GM10248 (cell line): Measurements from ENCODE around the gene TCEA2.
A peak's percentile ranks its signal among the peaks of the same experiment; 100 is the strongest.

Experiments used
- CTCF ChIA-PET: fragments of 300-600 bp; sonication (Branson Sonifier 250); formaldehyde crosslinking; extraction: SDS; loops from one replicate; lab custom pipeline; 2021; ENCODE audit warnings: antibody characterized with exemption; lab: Yijun Ruan, JAX
- POLR2A ChIA-PET: fragments of 350-650 bp; sonication (Branson Sonifier 250); formaldehyde crosslinking; extraction: SDS; loops from one replicate; lab custom pipeline; 2020; ENCODE audit warnings: antibody characterized with exemption; lab: Yijun Ruan, JAX
- DNase-seq: peaks from one replicate; pipeline ENCODE4 v3.0.0; 2012; ENCODE audit errors: extremely low spot score
- TF ChIP-seq, protein P1 (sequence below): IDR thresholded peaks from 2 replicates; pipeline ENCODE4 v1.5.1; 2012; ENCODE audit warnings: mild to moderate bottlenecking, low read depth; ENCODE audit errors: extremely low read depth, missing control alignments, control extremely low read depth

TCEA2 gene

DNA sequence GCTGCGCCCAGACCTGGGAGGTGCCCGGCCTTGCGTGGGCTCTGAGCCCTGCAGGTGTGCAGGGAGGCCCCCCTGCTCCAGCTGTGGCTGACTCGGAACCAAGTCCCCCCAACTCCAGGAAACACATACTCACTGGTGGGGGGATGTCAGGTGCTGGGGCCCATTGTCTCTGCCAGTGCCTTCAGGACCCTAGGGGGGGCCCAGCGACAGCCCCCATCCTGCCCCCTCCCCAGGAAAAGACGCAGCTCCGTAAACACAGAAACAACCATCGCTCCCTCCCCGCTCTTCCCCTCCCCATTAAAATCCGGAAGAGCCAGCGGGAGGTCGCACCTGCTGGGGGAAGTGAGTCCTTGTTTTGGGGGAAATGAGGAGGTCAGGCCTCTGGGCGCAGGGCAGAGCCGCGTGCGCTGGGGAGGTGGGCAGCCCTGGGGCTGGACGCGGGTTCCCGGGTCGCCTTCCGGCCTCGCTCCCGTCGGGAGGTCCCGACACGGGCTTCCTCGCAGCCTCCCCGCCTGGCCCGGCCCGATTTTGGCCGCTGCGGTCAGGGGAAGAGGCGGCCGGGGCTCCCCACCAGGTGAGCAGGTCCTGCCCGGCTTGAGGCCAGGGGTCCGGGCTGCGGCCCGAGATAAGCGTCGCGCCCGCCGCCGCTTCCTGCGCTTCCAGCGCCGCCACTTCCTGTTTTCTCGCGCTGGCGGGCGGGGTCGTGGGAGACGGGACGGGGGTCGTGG, 20.8 kb upstream of the TCEA2 start:
- ChIA-PET POLR2A (interaction anchor here (0.6 kb wide), 1 partner anchor 323 kb away, joined by 3 read pairs; no protein-coding TSS in a partner anchor), CTCF (interaction anchor here (0.8 to 7.4 kb wide), 5 partner anchors 10 to 79 kb away, joined by 3 to 69 read pairs (median 5); partner anchors contain the start of genes PRPF6 and SOX18)
- peak; percentile 48 for DNase-seq
- TF ChIP-seq, protein P1, sequence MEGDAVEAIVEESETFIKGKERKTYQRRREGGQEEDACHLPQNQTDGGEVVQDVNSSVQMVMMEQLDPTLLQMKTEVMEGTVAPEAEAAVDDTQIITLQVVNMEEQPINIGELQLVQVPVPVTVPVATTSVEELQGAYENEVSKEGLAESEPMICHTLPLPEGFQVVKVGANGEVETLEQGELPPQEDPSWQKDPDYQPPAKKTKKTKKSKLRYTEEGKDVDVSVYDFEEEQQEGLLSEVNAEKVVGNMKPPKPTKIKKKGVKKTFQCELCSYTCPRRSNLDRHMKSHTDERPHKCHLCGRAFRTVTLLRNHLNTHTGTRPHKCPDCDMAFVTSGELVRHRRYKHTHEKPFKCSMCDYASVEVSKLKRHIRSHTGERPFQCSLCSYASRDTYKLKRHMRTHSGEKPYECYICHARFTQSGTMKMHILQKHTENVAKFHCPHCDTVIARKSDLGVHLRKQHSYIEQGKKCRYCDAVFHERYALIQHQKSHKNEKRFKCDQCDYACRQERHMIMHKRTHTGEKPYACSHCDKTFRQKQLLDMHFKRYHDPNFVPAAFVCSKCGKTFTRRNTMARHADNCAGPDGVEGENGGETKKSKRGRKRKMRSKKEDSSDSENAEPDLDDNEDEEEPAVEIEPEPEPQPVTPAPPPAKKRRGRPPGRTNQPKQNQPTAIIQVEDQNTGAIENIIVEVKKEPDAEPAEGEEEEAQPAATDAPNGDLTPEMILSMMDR = no peak

DNA sequence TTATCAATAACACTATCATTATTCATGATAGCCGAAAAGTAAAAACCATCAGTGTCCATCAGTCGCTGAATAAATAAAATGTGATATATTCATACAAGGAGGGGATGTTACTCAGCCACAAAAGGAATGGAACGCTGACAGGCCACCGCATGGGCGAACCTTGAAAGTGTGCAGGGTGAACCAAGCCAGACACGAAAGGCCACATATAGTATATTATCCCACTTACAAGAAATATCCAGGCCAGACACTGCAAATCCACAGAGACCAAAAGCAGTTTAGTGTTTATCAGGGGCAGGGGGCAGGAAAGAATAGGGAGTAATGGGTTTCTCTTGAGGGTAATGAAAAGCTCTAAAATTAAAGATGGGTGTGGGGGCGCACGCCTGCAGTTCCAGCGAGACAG, 19.2 kb upstream of the TCEA2 start:
- CTCF ChIA-PET = interaction anchor here (1.1 to 7.4 kb wide), 4 partner anchors 10 to 77 kb away, joined by 3 to 60 read pairs (median 5); no protein-coding TSS in a partner anchor
- no peak for DNase-seq
- TF ChIP-seq, protein P1 = no peak
- POLR2A ChIA-PET = interaction anchor here (0.7 kb wide), 1 partner anchor 64 kb away, joined by 3 read pairs; no protein-coding TSS in a partner anchor

DNA sequence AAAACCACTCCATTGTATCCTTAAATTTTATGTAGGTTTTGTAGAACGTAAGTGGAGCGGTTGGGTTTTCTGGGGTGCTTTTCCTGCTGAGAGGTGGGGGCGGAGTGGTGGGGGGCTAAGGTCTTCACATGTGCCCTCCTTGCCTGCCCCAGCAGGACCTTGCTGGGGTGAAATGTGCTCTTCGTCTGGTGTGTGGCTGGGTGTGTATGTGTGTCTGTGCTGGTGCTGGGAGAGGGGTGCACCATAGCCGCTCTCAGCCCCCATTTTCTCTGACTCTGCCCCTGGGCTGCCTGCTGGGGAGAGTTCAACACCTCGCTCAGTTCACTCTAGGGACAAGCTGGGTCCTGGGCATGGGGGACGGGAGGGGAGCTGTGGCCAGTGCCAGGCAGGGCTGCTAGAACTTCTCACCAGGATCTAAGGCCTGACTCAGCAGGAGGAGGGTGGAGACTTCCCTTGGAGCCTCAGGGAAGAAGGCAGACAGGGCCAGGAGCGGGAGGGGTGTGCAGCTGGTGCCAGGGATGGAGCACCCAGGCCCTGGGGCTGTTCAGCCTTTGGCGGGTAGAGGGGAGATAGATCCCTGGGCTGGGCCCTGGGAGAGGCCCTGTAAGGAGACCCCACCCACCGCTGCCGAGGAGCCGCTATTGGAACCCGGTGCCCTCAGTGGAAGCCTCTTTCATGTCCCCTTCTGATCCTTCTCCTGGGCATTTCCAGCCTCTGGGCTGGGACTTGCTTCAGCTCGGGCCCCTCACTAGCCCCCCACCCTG, 18.3 kb upstream of the TCEA2 start:
- ChIA-PET CTCF (interaction anchor here (1.1 to 1.6 kb wide), 5 partner anchors 9 to 76 kb away, joined by 3 to 7 read pairs (median 3); no protein-coding TSS in a partner anchor), POLR2A (no interaction called here)
- TF ChIP-seq, protein P1 = no peak
- DNase-seq = no peak

DNA sequence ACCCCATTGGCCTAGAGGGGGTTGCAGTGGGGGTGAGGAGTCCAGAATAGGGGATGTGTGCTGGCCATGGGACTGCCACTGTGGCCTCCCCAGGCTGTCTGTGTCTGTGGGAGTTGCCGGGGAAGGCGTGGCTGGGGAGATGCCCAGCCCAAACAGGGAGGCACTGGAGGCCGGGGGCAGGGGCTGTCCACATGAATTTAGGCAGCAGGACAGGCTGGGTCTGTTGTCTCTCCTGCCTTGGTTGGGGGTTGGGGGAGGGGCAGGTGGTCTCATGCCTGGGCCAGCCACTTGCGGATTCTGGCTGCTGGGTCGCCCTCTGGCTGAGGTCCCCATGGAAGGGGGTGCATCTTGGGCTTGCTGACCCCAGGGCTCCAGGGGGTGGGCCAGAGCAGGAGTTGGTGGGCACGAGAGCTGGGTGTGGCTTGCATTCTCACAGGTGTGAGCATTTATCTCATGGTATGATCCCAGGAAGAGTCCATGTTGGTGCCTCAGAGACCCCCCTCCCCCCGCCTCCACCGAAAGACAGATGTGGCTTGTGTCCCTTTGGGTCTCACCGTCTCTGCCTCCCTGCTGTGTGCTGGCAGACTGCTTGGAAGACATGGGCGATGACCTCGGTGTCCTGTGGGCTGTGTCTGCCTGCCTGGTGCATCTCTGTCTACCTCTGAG, 17.5 kb upstream of the TCEA2 start:
- no peak for DNase-seq
- CTCF ChIA-PET = interaction anchor here (1.5 to 1.6 kb wide), 3 partner anchors 8 to 24 kb away, joined by 3 to 7 read pairs (median 7); no protein-coding TSS in a partner anchor
- POLR2A ChIA-PET = no interaction called here
- TF ChIP-seq, protein P1 = no peak

DNA sequence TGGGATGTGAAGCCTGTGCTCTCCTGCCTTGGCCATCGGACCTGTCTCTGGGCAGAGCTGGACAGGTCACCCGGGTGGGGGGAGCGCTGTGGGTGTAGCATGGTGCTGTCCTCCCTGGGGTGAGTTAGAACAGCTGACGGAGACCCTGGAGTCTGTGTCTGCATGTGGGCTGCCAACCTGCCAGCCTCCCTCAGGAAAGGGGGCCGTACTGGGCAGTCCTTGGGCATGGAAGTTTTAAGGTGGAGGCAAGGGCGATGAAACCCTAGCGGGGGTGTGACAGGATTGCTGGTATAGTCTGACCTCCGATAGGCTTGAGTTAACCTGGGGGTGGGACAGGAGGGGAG, 16.0 kb upstream of the TCEA2 start:
- ChIA-PET POLR2A (interaction anchor here (0.7 kb wide), 1 partner anchor 272 kb away, joined by 3 read pairs; no protein-coding TSS in a partner anchor), CTCF (interaction anchor here (1.0 kb wide), 1 partner anchor 8 kb away, joined by 5 read pairs; no protein-coding TSS in a partner anchor)
- DNase-seq = no peak
- TF ChIP-seq, protein P1 = no peak

DNA sequence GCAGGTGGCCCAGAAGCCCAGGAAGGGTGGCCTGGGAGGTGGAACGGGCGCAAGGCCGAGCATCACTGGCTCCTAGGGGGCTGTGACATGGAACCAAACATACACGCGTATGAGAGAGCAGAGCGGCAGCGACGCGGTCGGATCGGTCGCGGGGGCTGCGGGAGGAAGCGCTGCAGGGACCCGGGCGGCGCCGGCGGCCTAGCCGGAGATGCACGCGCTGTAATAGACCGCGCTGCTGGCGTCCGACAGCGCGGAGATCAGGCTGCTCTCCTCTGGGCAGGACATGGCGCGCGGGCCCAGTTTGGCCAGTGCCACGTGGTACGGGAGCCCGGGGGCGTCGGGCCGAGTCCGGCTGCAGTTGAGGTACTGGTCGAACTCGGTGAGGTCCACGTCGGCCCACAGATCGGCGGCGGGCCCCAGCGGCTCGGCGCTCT, 15.0 kb upstream of the TCEA2 start:
- TF ChIP-seq, protein P1 = no peak
- no peak for DNase-seq
- ChIA-PET CTCF (interaction anchor here (1.0 kb wide), 1 partner anchor 9 kb away, joined by 5 read pairs; no protein-coding TSS in a partner anchor), POLR2A (no interaction called here)
